ENCODE results near the gene EXO1.

GRCh38 chr1:241817956-241818612, 29.9 kb upstream of the EXO1 start:
- no peak for TF ChIP-seq CTCF (IDR thresholded peaks at IDR 0.05)
- TF ChIP-seq POLR2A (IDR thresholded peaks at IDR 0.05), result no peak

Data from right lobe of liver (tissue), 4 donors.